ENCODE measurements around the gene OR10G2.

GRCh38 chr14:21671371-21671770 is 36.6 kb upstream of the OR10G2 start:
- TF ChIP-seq POLR2A (IDR thresholded peaks at IDR 0.05) (no peak), CTCF (IDR thresholded peaks at IDR 0.05) (no peak)

All from uterus (tissue), 2 donors.